HG02884 (cell line): Measurements from ENCODE around the gene NAV2.

ENCODE experiments used
- ATAC-seq: cut with Tn5 transposase; IDR thresholded peaks from one replicate; pipeline ENCODE4 v1.9.1; 2021; ENCODE audit warnings: mild to moderate bottlenecking, moderate library complexity; ENCODE audit not compliant: unreplicated experiment

The NAV2 gene

DNA sequence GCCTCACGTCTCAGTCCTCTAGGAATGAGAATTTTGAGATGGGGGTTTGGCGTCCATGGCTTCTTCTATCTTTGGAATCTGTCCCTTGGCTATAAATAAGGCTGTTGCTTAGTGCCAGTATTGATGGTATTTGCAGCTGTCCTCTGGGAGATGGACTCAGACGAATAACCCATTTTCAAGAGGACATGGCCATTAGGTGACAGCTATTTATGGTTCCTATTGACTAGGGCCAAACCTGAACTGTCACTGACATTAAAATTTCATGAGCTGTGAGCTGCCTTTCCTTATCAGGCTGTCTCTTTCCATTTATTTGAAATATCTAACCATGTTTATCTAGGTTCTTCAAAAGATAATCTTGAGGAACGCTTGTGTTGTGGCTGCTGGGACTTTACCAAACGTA, 92.7 kb downstream of the NAV2 start:
- ATAC-seq, result no peak

DNA sequence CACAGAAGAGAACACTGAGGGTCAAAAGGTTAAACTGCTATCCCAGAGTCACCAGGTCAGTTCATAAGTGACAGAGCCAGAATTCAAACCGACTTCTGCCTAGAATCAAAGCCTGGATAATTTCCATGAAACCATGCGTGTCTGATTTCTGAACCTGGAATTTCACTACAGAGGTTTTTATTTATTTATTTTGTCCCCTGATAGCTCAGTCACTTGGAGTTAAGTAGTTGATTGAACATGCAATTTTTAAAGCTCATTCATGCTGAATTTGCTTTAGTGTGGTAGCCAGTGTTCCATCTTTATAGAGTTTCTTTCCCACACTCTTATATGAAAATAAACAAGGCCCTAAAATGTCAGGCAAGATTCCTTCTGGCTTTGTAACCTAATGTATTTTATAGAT, 93.2 kb downstream of the NAV2 start:
- no peak for ATAC-seq

DNA sequence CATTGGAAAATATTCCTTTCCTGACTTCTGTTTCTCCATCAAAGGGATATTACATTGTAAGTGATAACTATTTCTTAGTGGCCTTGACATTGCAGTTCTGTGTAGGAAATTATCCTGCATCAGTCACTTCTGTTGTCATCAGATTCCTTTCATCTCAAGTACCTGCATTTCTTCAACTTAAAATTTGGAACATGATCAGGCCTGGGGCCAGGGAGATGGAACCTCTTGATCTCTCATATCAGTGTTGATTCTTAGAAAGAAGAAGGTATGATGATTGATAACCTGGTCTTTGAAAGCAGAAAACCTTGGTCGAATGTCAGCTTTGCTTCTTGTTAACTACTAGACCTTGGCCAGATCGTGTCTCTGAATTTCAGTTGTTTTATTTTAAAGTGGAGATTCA, 93.6 kb downstream of the NAV2 start:
- no peak for ATAC-seq

DNA sequence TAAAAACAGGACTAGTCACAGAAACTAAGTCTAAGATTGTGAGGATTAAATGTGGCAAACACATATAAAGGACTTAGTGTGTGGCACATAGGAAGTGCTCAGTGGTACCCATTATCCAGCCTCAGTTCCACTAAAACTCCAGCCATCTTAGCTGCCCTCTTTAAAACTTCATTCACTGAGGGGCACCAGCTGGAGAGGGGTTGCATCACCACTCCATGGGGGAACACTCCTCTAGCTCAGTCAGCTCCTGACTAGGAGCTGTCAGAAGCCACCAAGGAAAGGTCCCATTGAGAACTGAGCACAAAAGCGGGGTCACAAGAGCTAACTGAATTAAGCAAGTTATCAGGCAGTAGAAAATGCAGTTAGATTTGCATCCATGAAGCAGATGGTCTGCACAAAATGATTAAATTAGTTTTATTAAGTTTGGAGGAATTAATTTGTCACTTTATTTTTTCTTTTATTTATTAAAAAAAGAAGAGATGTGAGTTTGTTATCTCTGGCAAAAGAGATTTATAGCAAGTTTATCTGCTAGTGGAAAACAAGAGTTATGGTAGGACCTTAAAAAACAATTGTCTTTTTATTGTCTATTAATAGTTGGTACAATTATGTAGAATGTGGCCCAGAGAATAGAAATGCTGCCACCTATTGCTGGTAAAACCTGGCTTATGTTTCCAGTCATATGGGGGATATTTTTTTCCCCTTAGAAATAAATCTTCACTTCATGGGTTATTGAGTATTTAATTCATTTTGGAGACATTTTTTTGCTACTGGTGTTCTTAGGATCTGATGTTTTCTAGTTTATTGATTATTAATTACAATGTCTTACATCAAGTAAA, 95.7 kb downstream of the NAV2 start:
- no peak for ATAC-seq

DNA sequence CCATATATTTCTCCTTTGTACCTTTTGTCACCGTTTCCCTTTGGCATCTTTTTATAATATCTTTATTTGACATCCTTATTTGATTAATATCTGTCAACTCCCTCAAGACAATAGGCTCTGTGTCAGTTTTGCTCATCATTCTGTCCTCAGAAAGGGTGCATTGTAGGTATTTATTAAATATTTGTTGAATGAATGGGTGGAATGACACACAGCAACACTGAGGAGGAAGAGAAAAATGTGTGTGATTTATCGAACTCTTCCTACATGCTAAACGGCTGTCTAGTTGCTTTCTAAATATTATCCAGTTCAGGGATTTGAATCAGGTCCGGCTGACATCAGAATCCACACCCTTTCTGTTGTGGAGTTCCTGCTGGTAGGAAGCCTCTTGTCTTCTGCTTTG, 98.2 kb downstream of the NAV2 start:
- ATAC-seq, result no peak

DNA sequence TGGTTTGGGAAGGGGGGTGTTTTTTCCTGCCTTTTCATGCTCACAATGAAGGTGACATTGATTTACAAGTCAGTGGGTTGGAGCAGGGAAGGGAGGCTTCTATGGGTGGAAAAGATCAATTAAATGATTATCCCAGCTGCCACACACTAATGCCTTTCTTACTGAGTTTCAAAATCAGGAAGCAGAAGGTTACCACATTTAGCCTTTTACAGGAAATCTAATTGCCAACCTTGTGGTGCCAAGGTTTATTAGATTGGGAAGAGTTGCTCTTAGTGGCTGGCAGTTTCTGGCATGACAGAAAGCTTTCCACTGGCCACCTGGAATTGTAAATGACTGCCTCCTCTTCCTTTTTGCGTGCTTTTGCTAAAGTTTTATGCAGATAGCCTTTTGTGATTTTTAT, 98.7 kb downstream of the NAV2 start:
- no peak for ATAC-seq

DNA sequence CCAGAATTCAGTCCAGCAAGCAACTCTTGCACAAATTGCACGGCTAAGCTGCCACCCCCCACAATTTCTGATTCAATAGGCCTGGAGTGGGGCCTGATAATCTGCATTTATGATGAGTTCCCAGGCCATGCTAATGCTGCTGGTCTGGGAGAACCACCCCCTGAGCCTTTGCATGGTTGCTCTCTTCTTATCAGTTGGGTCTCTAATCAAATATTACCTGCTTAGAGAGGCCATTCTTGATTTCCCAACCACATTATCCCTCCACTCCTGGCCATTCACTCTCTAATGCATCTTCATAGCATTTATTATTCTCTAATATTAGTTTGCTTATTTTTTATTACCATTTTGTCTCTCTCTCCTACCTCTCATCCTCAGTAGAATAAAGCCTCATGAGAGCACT, 99.5 kb downstream of the NAV2 start:
- ATAC-seq, result no peak

DNA sequence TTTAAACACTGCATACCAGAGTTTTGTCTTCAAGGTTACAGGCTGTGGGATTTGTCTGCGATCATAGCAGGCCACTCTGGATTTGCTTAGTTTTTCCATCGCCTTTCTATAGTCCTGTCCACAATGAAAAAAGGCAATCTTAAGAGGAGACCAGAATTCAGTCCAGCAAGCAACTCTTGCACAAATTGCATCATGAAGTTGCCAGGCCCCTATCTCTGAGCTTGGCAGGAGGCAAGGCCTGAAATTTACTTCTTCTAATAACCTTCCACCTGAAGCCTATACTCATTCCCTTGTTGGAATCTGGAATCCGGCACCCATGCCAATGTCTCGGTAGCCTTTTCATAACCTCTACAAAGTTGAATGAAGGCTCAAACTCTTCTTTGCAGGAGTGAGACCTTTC, 100.1 kb downstream of the NAV2 start:
- no peak for ATAC-seq

DNA sequence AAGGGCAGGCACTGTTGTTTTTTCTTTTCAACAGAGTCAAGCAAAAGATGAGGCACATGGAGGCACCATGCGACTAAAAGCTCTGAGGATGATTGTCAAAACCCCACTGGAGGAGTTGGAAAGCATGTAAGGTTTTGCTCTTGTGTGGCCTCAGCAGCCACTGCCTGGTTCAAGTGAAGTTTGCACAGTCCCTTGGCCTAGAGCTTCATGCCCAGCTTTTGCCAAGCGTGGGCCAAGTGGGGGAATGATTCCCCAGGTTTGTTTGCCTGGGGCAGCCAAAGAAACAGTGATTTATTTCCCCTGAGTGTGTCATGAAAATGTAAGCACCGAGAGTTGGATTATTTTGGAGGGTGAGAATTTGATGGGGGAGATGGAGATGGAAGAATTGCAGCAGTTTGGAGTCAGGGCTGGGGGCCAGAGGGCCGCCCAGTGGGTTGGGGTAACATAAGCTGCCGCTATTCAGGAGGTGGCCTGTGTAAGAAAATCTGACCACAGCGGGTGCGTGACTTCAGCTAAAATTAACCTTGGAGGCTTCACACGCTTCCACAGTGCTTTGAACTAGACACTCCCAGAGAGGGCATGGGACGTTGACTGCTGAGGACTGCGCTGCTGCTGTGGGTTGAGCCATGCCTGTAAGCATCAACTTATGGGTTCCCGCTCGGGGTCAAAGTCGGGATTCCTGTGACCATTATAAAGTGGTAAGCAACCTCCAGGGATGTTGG, 100.7 kb downstream of the NAV2 start:
- no peak for ATAC-seq

DNA sequence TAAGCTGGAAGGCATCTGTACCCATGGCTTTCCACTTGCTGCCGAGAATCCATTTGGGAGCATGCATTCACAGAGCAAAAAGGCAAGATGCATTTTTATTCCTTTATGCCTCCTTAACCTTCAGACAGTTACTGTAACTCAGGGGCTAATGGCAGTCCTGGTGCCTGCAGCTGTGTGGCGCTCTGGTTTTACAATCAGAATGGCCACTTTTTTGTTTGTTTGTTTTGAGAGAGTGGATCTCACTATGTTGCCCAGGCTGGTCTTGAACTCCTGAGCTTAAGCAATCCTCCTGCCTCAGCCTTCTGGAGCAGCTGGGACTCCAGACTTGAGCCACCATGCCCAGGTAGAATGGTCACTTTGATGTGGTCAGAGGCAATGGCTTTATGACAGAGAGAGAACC, 101.8 kb downstream of the NAV2 start:
- ATAC-seq, result no peak

DNA sequence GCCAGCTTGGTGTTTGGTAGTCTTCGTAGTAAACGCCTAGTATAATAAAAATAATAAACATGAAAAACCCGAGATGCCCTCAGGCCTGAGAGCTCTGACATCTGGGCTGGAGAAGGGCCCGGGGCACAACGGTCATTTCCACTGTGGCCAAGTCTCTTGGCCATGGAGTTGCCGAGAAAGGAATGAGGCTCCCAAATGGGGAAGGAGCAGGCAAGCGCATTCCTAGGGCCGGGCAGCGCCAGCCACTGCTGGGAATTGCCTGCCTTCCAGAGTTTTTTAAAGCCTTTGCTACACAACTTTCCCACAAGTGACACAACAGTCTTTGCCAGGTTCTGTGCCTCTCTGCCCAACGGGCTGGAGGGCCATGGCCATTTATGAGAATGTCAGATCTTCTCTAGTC, 103.4 kb downstream of the NAV2 start:
- ATAC-seq, result no peak

DNA sequence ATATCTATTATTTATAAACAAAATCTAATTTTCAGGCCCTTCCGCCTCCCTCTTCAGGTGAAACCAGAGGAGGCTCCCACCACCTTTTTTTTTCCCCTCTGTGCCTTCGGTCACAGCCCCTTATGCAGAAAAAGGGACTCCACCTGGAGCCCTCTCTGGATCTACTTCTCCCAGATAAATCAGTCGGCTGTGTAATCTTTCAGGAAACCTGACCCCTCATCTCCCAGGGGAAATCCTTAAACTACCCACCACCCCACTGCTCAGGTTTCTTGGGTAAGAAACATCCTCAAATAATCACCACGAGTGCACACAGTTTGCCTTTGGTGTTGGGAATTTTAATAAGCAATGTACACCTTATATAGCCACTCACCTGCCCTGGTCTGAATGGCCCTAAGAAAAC, 104.2 kb downstream of the NAV2 start:
- ATAC-seq, result no peak

DNA sequence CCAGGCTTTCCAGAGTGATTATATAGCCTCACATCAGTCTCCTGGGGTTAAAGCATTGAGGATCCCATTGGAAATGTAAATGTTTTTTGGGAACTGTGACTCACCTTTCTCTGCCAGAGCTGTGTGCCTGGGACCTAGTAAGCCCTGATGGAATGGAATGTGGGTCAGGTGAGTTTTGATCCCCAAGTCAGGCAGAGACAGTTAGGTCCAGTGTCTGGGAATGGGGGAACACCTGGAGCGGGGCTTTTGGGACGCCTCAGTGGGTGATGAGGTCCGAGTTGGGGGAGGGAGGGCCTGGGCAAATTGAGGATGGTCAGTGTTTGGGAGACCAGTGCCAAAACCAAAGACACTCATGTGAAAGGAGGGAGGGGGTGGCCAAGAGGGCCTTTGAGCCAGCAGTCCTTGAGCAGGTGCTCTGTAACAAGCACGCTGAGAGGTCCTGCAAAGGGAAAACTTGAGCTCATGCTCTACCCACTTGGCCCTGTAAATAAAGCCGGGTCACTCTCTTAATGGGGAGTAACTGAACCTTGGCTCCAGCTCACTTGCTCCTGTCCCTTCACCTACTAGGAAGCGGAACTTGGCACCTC, 104.7 kb downstream of the NAV2 start:
- ATAC-seq, result no peak

DNA sequence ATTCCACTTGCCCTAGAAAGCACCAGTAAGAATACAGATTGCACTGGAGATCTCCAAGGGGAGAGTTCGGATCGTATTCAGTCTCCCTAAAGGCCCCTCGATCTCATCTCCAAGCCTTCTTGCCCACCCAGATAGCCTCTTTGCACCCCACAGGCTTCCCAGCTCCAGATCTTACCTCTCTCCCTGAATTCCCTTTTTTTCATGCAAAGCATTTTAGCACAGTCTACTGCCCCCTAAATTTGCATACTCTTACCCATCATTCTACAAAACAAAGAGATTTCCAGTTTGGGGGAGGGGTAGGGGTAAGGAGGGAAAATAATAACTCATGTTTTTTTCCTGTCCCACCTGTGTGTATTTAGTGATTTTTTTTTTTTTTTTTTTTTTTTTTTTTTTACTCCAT, 105.2 kb downstream of the NAV2 start:
- no peak for ATAC-seq

DNA sequence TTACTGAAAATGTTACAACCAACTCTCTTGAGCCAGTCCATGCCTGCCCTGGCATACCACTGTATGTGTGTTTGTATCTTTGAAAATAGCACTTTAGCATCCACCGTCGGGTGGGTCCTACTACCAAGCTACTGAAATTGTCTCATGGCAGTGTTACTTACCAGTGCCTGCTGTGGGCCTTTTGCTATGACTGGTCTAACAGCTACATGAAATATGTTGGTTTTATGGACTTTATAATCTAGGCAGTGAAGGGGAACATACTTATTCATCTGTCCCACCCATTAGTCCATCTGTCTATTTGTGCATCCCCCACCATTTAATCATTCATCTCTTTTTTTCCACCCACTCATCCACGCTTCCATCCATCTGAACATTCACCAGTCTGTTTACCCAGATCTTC, 106.0 kb downstream of the NAV2 start:
- ATAC-seq, result no peak

DNA sequence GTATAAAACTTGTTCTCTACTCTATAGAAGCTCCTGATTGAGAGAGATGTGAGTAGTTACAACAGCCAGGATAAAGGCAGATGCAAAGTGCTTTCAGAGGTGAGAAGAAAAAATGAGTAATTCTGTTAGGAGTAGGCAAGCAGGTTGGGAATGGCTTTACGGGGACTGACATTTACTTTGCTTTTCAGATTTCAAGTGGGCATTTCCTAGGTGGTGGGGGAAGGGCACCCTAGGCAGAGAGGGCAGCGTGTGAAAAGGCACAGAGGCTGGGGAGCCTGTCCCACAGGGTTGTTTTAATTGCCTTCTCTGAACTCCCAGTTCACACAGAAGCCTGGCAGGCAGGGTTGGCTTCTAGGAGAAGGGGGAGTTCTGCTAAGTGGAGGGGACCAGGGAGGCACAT, 106.5 kb downstream of the NAV2 start:
- ATAC-seq, result no peak

DNA sequence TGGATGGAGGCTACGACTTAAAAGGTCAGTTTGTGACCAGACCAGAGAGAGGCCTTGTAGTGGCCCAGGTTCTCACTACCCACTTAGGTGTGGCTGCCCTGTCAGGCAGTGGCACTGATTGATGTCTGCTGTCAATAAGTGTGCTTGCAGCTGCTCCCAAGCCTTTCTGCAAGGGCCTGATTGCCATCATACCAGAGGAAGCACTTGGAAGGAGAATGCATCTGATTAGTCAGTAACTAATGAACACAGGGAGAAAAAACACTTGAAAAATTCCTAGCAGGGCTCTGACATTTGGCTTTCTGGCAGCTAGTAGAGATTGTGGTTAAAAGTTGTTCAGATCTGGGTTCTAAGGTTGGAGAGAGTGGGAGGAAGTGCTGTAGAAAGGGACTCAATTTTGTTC, 107.5 kb downstream of the NAV2 start:
- ATAC-seq, result no peak

DNA sequence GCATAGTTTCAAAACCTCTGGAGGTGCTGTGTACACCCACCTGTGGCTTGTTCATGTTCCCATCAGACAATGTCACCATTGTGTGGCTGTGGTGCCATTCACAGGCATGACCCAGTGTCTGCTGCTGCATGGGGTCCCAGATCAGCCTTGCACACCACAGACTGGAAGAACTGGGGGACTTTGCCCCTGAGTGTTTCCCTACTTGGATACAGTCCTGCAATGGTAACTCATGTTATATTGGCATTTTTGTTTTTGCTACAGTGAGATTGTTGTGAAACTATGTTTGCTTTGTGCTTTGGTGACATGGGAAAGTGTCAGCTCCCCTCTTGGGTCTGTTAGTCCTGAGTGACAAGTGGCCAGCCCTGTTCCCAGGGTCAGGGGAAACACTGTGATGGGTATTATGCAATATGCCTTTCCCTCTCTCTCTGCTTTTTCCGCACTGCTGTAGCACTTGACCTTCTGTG, 108.8 kb downstream of the NAV2 start:
- ATAC-seq, result no peak

DNA sequence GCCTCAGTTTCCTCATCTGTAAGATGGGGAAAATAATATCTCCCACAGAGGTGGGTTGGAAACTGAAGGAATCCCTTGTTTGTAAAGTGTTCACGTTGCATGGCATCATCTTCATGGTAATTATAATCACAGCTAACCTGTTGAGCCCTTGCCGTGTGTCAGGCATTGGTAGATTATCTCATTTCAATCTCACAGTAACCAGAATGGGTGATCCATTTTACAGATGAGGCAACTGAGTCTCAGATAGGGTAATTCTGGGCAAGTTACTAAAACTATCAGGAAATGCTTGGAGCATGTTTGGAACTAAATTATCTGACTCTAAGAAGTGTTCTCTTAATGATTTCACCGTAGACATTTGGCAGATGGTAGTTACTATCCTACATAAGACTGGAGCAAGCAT, 109.4 kb downstream of the NAV2 start:
- ATAC-seq, result no peak

DNA sequence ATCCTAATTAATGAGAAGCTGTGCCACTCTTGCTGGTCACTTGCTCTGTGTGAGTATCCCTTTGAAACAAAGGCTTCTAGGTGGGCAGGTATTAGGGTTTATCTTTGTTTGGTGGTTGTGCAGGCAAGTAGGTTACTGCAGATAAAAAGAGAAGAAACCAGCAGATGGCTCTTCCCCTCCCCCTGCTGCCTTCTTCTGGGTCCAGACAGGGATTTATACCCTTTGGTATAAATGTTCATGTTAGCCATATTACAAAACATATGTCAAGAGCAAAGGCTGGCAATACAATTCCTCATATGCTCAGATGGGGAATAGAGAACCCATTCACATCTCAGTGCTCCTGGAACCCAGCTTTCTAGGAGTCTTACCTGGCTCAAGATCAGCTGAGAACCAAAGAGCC, 109.9 kb downstream of the NAV2 start:
- ATAC-seq, result no peak

DNA sequence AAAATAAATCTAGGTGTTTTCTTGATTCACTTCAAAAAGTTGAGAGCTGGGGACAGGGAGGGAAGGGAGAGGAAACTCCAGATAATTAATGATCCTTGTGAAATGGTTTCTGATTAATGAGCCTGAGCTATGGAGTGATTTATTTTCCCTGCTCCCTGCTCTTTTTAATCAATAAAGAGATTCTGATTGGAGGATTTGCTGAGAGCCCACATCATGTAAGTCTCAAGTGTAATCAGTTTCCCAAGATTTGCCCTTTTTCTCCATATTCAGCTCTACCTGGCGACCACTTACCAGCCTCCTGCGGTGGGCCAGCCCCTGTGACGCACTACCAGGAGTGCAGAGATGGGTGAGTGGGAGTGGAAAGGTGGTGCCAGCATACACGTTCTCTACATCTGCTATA, 114.0 kb downstream of the NAV2 start:
- ATAC-seq, result no peak
